SU-DHL-6 (cell line): ENCODE results near the gene TAF10.
A peak's percentile ranks its signal among the peaks of the same experiment; 100 is the strongest.

Experiments used
- H2AFZ ChIP-seq: fragments of 200-600 bp; sonication (generic); 2 replicates; pipeline ENCODE4 v1.6.1; 2014; ENCODE audit warnings: low read depth, mild to moderate bottlenecking, moderate library complexity, mixed read lengths, antibody characterized with exemption, low read length; ENCODE audit not compliant: severe bottlenecking
- H3F3A ChIP-seq: fragments of 200-600 bp; shearing (Covaris generic); 2 replicates; pipeline ENCODE4 v1.6.0; 2016; ENCODE audit warnings: antibody characterized with exemption, mild to moderate bottlenecking; ENCODE audit not compliant: insufficient read depth
- H3K27ac ChIP-seq: fragments of 200-600 bp; sonication (generic); 2 replicates; pipeline ENCODE4 v1.5.1; 2016; ENCODE audit warnings: low read depth, mild to moderate bottlenecking, low read length, moderate library complexity, mixed read lengths
- H3K27me3 ChIP-seq: fragments of 200-600 bp; sonication (generic), shearing (Covaris generic); 2 replicates; pipeline ENCODE4 v1.6.0; 2014; ENCODE audit warnings: mild to moderate bottlenecking, low read length
- H3K36me3 ChIP-seq: fragments of 200-600 bp; sonication (generic); 2 replicates; pipeline ENCODE4 v1.6.1; 2014; ENCODE audit warnings: mild to moderate bottlenecking, low read length, mixed read lengths
- H3K4me2 ChIP-seq: fragments of 300-600, 200-600 bp; shearing (Covaris generic), sonication (generic); 2 replicates; pipeline ENCODE4 v1.6.0; 2014; ENCODE audit warnings: low read length, low read depth, mild to moderate bottlenecking; ENCODE audit not compliant: poor library complexity, severe bottlenecking
- H3K4me3 ChIP-seq: fragments of 200-600 bp; sonication (generic); 2 replicates; pipeline ENCODE4 v1.5.1; 2014; ENCODE audit warnings: antibody characterized with exemption, low read length, mild to moderate bottlenecking, mixed read lengths; ENCODE audit not compliant: insufficient read depth, poor library complexity, severe bottlenecking
- H3K79me2 ChIP-seq: fragments of 200-600 bp; sonication (generic); 2 replicates; pipeline ENCODE4 v1.6.1; 2014; ENCODE audit warnings: mild to moderate bottlenecking, low read length, moderate library complexity; ENCODE audit not compliant: insufficient read depth
- H3K9ac ChIP-seq: fragments of 200-600 bp; sonication (generic); 2 replicates; pipeline ENCODE4 v1.7.0; 2014; ENCODE audit warnings: mild to moderate bottlenecking, low read length
- H3K9me2 ChIP-seq: fragments of 200-600 bp; sonication (generic); replicated peaks from 2 replicates; pipeline ENCODE4 v1.6.1; 2014; ENCODE audit warnings: low read length; ENCODE audit not compliant: insufficient read depth
- H3K9me3 ChIP-seq: fragments of 200-600 bp; sonication (generic); 2 replicates; pipeline ENCODE4 v1.6.1; 2014; ENCODE audit warnings: low read length, mixed read lengths; ENCODE audit not compliant: insufficient read depth
- H4K20me1 ChIP-seq: fragments of 200-600 bp; sonication (generic); 2 replicates; pipeline ENCODE4 v1.6.1; 2014; ENCODE audit warnings: low read depth, mild to moderate bottlenecking, antibody characterized with exemption, low read length, moderate library complexity, mixed read lengths
- EZH2phosphoT487 ChIP-seq: fragments of 200-600 bp; sonication (generic), shearing (Covaris generic); conservative IDR thresholded peaks from 2 replicates; pipeline ENCODE4 v1.6.1; 2018; ENCODE audit warnings: mild to moderate bottlenecking, antibody characterized with exemption, low read length, moderate library complexity, mixed read lengths
- TF ChIP-seq, protein P1 (sequence below): fragments of 200-600 bp; sonication (generic); IDR thresholded peaks from one replicate; pipeline ENCODE4 v1.5.1; 2017; ENCODE audit warnings: antibody characterized with exemption, mild to moderate bottlenecking, low read length, moderate library complexity; ENCODE audit not compliant: insufficient read depth, poor library complexity, severe bottlenecking

TAF10 gene

DNA sequence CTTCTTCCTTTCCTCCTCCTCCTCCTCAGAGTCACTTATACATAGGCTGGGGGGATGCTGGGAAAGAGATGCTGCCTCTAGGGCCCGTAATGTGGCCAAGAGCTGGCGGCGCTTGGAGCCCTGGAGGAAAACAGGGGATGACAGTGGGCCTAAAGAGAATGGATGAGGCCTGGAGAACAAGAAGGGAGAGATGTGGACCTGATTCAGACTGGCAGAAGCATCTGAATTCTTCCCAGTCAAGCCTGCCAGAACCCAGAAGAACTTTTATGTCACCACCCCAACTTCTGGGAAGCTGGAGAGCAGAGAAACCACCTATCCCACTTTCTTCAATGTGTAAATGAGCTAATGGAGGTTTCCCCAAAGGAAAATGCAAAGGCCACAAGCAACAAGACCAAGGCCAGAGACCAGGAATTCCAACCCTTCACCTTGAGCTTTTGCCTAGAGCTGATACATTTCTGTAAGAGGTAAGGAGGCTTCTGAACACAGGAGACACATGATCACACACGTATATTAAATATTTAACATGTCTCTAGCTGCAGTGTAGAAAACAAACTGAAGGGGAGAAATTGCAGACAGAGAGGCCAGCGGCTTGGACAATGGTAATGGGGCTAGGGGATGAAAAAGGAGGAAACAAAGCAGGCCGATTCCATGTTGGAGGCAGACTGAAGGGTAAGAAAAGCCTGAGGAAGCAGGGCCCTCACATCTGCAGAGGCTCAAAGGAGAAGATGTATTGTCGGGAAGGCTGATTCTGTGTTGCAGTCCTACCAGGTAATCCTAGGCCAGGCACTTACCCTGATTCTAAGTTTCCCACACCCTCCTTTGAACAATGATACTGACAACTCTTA is 9.7 kb downstream of the TAF10 start:
- Histone ChIP-seq H3K9me2 (no peaks in the 10 kb centered on the region), H3K27ac (peak overlapping the region; percentile 40), H4K20me1 (no peaks in the 10 kb centered on the region; the same call in 1 of the 2 replicates), H3K36me3 (peaks cover 10% of the 10 kb centered on the region; the same call in 1 of the 2 replicates), H3K27me3 (no peaks in the 10 kb centered on the region), H3K79me2 (peaks cover 68% of the 10 kb centered on the region), H3K9me3 (no peaks in the 10 kb centered on the region), H3K9ac (peak overlapping the region; percentile 87), H3F3A (peaks cover 10% of the 10 kb centered on the region; the same call in 1 of the 2 replicates), H2AFZ (no peak overlapping the region), H3K4me2 (peak overlapping the region; percentile 72), H3K4me3 (peak overlapping the region; percentile 93)
- TF ChIP-seq, protein P1, sequence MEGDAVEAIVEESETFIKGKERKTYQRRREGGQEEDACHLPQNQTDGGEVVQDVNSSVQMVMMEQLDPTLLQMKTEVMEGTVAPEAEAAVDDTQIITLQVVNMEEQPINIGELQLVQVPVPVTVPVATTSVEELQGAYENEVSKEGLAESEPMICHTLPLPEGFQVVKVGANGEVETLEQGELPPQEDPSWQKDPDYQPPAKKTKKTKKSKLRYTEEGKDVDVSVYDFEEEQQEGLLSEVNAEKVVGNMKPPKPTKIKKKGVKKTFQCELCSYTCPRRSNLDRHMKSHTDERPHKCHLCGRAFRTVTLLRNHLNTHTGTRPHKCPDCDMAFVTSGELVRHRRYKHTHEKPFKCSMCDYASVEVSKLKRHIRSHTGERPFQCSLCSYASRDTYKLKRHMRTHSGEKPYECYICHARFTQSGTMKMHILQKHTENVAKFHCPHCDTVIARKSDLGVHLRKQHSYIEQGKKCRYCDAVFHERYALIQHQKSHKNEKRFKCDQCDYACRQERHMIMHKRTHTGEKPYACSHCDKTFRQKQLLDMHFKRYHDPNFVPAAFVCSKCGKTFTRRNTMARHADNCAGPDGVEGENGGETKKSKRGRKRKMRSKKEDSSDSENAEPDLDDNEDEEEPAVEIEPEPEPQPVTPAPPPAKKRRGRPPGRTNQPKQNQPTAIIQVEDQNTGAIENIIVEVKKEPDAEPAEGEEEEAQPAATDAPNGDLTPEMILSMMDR: no peak
- TF ChIP-seq EZH2phosphoT487: no peak

- TF ChIP-seq, protein P1: no peak
- TF ChIP-seq EZH2phosphoT487: no peak
- Histone ChIP-seq H3F3A (peaks cover 5% of the 10 kb centered on the region; the same call in 1 of the 2 replicates), H3K9me3 (no peaks in the 10 kb centered on the region), H3K27me3 (no peaks in the 10 kb centered on the region), H2AFZ (no peak overlapping the region), H3K4me3 (no peak overlapping the region), H3K27ac (no peak overlapping the region), H3K9me2 (no peaks in the 10 kb centered on the region), H3K4me2 (no peak overlapping the region), H4K20me1 (no peaks in the 10 kb centered on the region; the same call in 1 of the 2 replicates), H3K9ac (no peak overlapping the region), H3K79me2 (peaks cover 62% of the 10 kb centered on the region), H3K36me3 (peaks cover 10% of the 10 kb centered on the region; the same call in 1 of the 2 replicates)
Measured at GRCh38 chr11:6601041-6601461, 11.0 kb downstream of the TAF10 start.

- no peak overlapping the region for H3K9ac ChIP-seq
Measured at GRCh38 chr11:6599881-6600390, 12.1 kb downstream of the TAF10 start.

More at GRCh38 chr11:6599881-6600390, 12.1 kb downstream of the TAF10 start:
- H4K20me1 ChIP-seq: no peaks in the 10 kb centered on the region; the same call in 1 of the 2 replicates
- TF ChIP-seq EZH2phosphoT487: no peak
- TF ChIP-seq, protein P1: no peak
- H3K9me2 ChIP-seq: no peaks in the 10 kb centered on the region
- no peaks in the 10 kb centered on the region for H3K27me3 ChIP-seq
- no peaks in the 10 kb centered on the region for H3K9me3 ChIP-seq
- no peak overlapping the region for H2AFZ ChIP-seq
- no peak overlapping the region for H3K27ac ChIP-seq
- peaks cover 59% of the 10 kb centered on the region for H3K79me2 ChIP-seq
- no peak overlapping the region for H3K4me2 ChIP-seq
- H3F3A ChIP-seq: 0 out of 2 replicates have a peak, but pooled peaks cover 5% of the 10 kb centered on the region
- peaks cover 14% of the 10 kb centered on the region; the same call in 1 of the 2 replicates for H3K36me3 ChIP-seq
- no peak overlapping the region for H3K4me3 ChIP-seq
